Central memory CD8-positive, alpha-beta T cell (primary cell): ENCODE data around the gene SPRR2A.

Experiments used
- ATAC-seq: fragments of 150-1000 bp; cut with Tn5 transposase; replicated peaks from 2 replicates; pipeline ENCODE4 v1.10.0; 2022; ENCODE audit warnings: mild to moderate bottlenecking, moderate FRiP score, moderate number of reproducible peaks; ENCODE audit not compliant: poor library complexity, severe bottlenecking; ENCODE audit errors: extremely low read depth
- DNase-seq, 2 donors: peaks; one replicate each; pipeline ENCODE4 v3.0.0; 2021; ENCODE audit warnings: low spot score in 2 of 2
- H3K27ac Mint-ChIP-seq: one replicate; pipeline ENCODE4 v1.8.0; 2022; ENCODE audit warnings: low read depth, mild to moderate bottlenecking, moderate library complexity, mixed read lengths
- H3K27me3 Mint-ChIP-seq: one replicate; pipeline ENCODE4 v1.8.0; 2022; ENCODE audit warnings: mixed read lengths
- H3K36me3 Mint-ChIP-seq: one replicate; pipeline ENCODE4 v1.8.0; 2022; ENCODE audit warnings: mild to moderate bottlenecking, moderate library complexity, mixed read lengths; ENCODE audit not compliant: insufficient read depth
- H3K4me1 Mint-ChIP-seq: one replicate; pipeline ENCODE4 v1.8.0; 2022; ENCODE audit warnings: mixed read lengths
- H3K4me3 Mint-ChIP-seq: one replicate; pipeline ENCODE4 v1.8.0; 2022; ENCODE audit warnings: mild to moderate bottlenecking, moderate library complexity, mixed read lengths
- H3K9me3 Mint-ChIP-seq: one replicate; pipeline ENCODE4 v1.8.0; 2022; ENCODE audit warnings: mixed read lengths

Gene SPRR2A

DNA sequence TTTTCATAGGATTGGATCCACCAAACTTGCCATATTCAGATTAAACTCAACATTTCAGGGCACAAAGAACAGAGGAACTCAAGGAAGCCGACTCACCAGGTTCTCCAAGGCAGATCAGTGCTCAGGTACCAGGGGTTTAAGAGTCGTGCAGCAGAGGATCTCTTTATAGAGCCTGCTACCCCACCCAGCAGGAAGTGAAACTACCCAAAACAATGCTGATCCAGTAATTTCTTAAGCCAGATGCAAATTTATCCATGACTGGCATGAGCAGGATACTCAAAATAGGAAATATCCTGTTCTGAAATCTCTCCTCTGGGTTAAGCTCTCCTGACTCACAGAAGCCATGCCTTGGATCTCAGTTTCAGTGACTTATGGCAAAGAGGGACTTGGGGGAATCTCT, at the start of gene SPRR2A:
Gene SPRR2A, minus strand, starts transcription at position 138 of the 400 bp plus-strand sequence. CDS start 777 bp downstream, outside the sequence.
- Mint-ChIP-seq H3K4me3 (no peak within 1 kb of the TSS), H3K4me1 (no peaks in the 10 kb centered on the region), H3K27me3 (peaks cover 77% of the 10 kb centered on the region), H3K27ac (no peak within 1 kb of the TSS), H3K9me3 (no peaks in the 10 kb centered on the region), H3K36me3 (no peaks in the 10 kb centered on the region)
- no peak for DNase-seq
- ATAC-seq = no peak

DNA sequence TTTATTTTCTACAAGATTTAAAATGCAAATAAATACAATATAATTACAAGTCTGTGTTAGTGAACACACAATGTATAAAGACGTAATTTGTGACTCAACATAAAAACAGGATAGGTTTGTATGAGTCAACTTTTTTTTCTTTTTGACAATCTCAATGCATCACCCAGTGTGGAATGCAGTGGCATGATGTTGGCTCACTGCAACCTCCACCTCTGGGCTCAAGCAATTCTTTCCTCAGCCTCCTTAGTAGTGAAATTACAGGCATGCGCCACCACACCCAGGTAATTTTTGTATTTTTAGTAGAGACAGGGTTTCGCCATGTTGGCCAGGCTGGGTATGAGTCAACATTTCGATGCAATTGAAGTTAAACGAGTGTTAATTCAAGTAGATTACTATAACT, 42.9 kb upstream of the SPRR2A start:
- Mint-ChIP-seq H3K4me1 (no peaks in the 10 kb centered on the region), H3K9me3 (no peaks in the 10 kb centered on the region), H3K4me3 (no peak overlapping the region), H3K27me3 (peaks cover 79% of the 10 kb centered on the region), H3K36me3 (no peaks in the 10 kb centered on the region), H3K27ac (no peak overlapping the region)
- DNase-seq (no peak), ATAC-seq (no peak)

DNA sequence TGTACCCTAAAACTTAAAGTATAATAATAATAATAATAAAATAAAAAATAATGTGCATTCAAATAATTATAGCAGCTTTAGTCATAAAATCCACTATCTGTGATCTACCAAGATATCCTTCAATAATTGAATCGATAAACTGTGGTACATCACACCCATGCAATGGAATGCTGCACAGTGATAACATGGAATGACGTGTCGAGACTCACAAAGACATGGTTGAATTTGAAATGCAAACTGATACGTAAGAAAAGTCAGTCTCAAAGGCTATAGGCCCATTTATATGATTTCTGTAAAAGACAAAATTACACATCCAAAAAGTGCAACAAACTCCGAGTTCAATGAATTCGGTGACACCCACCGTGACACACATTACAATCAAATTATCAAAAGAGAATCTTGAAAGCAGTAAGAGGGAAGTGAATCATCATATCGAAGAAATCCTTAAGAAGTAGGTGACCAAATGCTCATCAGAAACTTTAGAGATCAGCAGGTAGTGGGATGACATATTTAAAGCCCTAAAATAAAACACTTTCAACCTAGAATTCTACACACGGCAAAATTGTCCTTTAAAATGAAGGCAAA, 42.2 kb upstream of the SPRR2A start:
- Mint-ChIP-seq H3K27me3 (peaks cover 79% of the 10 kb centered on the region), H3K27ac (no peak overlapping the region), H3K4me3 (no peak overlapping the region), H3K36me3 (no peaks in the 10 kb centered on the region), H3K4me1 (no peaks in the 10 kb centered on the region), H3K9me3 (no peaks in the 10 kb centered on the region)
- DNase-seq = no peak
- ATAC-seq = no peak

DNA sequence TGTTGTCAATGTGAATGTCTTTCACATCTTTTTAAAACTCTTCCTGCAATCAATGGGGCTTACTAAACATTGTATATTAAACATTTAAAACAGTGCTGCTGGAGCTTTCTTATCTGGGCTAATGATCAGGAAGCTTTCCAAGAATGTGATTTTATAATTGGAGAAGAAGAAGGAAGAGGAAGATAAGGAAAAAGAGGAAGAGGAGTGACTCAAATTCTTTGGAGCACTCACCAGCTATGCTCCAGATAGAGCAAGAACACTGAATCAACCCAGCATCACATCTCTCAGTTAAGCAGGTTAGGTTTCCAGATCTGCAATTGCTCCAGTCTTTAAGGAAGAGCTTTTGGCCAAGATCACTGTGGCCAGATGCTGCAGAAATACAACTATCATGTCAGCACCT, 38.5 kb upstream of the SPRR2A start:
- Mint-ChIP-seq H3K27ac (no peak overlapping the region), H3K9me3 (no peaks in the 10 kb centered on the region), H3K4me3 (no peak overlapping the region), H3K27me3 (peaks cover 60% of the 10 kb centered on the region), H3K36me3 (no peaks in the 10 kb centered on the region), H3K4me1 (no peaks in the 10 kb centered on the region)
- DNase-seq (no peak), ATAC-seq (no peak)

DNA sequence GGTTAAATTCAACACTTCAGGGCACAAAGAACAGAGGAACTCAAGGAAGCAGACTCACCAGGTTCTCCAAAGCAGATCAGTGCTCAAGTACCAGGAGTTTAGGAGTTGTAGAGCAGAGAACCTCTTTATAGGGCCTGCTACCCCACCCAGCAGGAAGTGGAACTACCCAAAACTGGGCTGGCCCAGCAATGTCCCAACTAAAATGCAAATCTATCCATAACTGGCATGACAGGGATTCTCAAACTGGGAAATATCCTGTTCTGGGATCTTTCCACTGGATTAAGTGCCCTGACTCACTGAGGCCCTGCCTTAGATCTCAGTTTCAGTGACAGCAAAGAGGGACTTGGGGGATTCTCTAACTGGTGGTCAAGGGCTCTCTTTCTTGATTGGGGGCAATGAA, 37.1 kb upstream of the SPRR2A start, which contains the start of gene SPRR2E:
Gene SPRR2E, minus strand, starts transcription at position 101 of the 400 bp plus-strand sequence. CDS start 775 bp downstream, outside the sequence.
- Mint-ChIP-seq H3K27me3 (peaks cover 66% of the 10 kb centered on the region), H3K4me3 (no peak within 1 kb of the TSS), H3K4me1 (no peaks in the 10 kb centered on the region), H3K9me3 (no peaks in the 10 kb centered on the region), H3K27ac (no peak within 1 kb of the TSS), H3K36me3 (no peaks in the 10 kb centered on the region)
- no peak for DNase-seq
- no peak for ATAC-seq

DNA sequence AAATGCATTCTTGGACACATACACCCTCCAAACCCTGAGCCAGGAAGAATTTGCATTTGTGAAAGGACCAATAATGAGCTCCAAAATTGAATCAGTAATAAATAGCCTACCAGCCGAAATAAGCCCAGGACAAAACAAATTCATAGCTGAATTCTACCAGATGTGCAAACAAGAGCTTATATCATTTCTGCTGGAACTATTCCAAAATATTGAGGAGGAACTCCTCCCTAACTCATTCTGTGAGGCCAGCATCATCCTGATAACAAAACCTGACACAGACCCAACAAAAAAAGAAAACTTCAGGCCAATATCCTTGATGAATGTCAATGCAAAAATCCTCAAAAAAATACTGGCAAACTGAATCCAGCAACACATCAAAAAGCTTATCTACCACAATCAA, 30.3 kb upstream of the SPRR2A start:
- Mint-ChIP-seq H3K27ac (no peak overlapping the region), H3K27me3 (peaks cover 70% of the 10 kb centered on the region), H3K4me1 (no peaks in the 10 kb centered on the region), H3K36me3 (no peaks in the 10 kb centered on the region), H3K4me3 (no peak overlapping the region), H3K9me3 (no peaks in the 10 kb centered on the region)
- DNase-seq = no peak
- no peak for ATAC-seq

DNA sequence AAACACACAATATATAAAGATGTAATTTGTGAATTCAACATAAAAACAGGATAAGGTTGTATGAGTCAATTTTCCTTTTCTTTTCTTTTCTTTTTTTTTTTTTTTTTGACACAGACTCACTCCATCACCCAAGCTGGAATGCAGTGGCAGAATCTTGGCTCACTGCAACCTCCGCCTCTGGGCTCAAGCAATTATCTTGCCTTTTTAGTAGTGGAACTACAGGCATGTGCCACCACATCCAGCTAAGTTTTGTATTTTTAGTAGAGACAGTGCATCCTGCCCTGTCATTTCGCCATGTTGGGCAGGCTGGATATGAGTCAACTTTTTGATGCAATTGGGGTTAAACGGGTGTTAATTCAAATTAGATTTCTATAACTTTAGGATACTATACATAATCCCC, 24.4 kb upstream of the SPRR2A start:
- H3K36me3 Mint-ChIP-seq = no peaks in the 10 kb centered on the region
- DNase-seq (no peak), ATAC-seq (no peak)
- no peaks in the 10 kb centered on the region for H3K4me1 Mint-ChIP-seq
- H3K27me3 Mint-ChIP-seq = peaks cover 58% of the 10 kb centered on the region
- H3K4me3 Mint-ChIP-seq = no peak overlapping the region
- H3K27ac Mint-ChIP-seq = no peak overlapping the region
- H3K9me3 Mint-ChIP-seq = peaks cover 6% of the 10 kb centered on the region

DNA sequence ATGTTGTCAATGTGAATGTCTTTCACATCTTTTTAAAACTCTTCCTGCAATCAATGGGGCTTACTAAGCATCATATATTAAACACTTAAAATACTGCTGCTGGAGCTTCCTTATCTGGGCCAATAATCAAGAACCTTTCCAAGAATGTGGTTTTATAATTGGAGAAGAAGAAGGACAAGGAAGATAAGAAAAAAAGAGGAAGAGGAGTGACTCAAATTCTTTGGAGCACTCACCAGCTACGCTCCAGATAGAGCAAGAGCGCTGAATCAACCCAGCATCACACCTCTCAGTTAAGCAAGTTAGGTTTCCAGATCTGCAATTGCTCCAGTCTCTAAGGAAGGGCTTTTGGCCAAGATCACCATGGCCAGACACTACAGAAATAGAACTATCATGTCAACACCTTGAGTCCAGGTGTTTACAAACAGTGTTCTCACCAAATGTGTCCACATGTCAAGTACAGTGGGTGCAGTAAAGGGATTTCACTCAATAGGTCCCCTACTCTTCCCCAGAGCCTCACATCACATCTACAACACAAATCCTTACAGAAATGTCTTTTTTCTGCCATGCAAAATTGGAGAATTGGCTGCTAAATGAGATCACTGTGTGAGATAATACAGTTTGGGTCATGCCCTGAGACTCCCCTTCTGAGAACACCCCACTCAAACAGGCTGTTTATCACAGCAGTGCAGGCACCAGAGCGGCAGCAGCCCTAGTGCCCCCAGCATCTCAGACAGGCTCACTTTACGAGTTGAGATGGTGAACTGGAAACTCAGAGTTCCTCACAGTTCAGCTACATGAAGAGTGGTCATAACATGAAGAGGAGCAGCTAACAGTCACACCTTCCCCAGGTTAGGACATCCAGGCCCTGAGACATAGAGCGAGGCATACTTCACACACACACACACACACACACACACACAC, 15.8 kb upstream of the SPRR2A start:
- DNase-seq = no peak
- no peak for ATAC-seq
- H3K4me1 Mint-ChIP-seq = no peaks in the 10 kb centered on the region
- H3K36me3 Mint-ChIP-seq = no peaks in the 10 kb centered on the region
- no peak overlapping the region for H3K27ac Mint-ChIP-seq
- H3K9me3 Mint-ChIP-seq = no peaks in the 10 kb centered on the region
- no peak overlapping the region for H3K4me3 Mint-ChIP-seq
- H3K27me3 Mint-ChIP-seq = peaks cover 28% of the 10 kb centered on the region

DNA sequence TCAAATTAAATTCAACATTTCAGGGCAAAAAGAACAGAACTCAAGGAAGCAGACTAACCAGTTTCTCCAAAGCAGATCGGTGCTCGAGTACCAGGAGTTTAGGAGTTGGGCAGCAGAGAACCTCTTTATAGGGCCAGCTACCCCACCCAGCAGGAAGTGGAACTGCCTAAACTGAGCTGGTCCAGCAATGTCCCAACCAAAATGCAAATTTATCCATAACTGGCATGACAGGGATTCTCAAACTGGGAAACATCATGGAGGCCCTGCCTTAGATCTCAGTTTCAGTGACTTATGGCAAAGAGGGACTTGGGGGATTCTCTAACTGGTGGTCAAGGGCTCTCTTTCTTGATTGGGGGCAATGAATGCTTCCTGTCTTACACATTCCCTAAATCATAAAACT, 14.2 kb upstream of the SPRR2A start, which contains the start of gene SPRR2B:
Gene SPRR2B, minus strand, starts transcription at position 101 of the 400 bp plus-strand sequence. CDS start 772 bp downstream, outside the sequence.
- no peaks in the 10 kb centered on the region for H3K4me1 Mint-ChIP-seq
- ATAC-seq (no peak), DNase-seq (no peak)
- H3K27me3 Mint-ChIP-seq = peaks cover 36% of the 10 kb centered on the region
- no peak within 1 kb of the TSS for H3K4me3 Mint-ChIP-seq
- no peaks in the 10 kb centered on the region for H3K9me3 Mint-ChIP-seq
- H3K36me3 Mint-ChIP-seq = no peaks in the 10 kb centered on the region
- H3K27ac Mint-ChIP-seq = no peak within 1 kb of the TSS

DNA sequence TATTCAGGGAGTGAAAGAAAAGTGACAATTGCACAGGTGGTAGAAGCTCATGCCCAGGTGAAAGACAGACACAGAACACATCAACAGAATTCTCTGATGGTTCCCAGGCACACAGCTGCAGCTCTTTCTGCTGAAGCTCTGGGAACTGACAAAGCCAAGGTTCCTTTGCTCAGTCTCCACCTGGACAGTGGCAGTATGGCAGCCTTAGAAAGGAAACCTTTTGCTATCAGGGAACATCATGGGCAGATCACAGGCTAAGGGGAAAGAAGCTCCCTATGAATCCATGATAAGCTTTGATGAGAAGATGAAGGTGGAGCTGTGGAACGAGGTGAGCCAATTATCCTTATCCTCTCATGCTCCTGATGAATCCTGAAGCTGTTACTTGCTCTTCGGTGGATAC, 12.9 kb upstream of the SPRR2A start:
- ATAC-seq = no peak
- Mint-ChIP-seq H3K27me3 (peaks cover 47% of the 10 kb centered on the region), H3K9me3 (no peaks in the 10 kb centered on the region), H3K36me3 (no peaks in the 10 kb centered on the region), H3K4me3 (no peak overlapping the region), H3K27ac (no peak overlapping the region), H3K4me1 (no peaks in the 10 kb centered on the region)
- DNase-seq = no peak

DNA sequence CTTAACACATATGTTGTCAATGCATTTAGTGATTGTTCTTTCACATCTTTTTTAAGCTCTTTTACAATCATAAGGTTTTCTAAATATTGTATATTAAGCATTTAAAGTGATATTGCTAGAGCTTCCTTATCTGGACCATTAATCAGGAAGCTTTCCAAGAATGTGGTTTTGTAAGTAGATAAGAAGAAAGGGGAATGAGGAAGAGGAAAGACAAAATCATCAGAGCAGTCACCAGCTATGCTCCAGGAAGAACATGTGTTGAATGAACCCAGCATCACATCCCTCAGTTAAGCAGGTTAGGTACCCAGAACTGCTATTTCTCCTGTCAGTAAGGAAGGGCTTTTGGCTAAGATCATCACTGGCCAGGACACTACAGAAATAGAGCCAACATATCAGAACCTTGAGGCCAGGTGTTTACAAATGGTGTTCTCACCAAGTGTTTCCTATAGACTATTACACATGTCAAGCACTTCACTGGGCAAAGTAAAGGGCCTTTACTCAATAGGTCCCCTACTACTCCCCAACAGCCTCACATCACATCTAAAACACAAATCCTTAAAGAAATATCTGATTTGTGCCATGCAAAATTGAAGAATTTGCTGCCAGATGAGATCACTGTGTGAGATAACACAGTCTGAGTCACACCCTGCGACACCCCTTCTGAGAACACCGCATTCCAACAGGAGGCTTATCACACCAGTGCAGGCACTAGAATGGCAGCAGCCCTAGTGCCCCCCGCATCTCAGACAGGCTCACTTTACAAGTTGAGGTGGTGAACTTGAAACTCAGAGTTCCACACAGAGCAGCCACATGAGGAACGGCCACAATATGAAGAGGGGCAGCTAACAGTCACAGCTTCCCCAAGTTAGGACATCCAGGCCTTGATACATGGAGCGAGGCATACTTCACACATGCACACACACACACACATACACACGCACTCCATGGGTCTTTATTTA, 1.8 kb upstream of the SPRR2A start:
- DNase-seq = no peak
- peaks cover 70% of the 10 kb centered on the region for H3K27me3 Mint-ChIP-seq

DNA sequence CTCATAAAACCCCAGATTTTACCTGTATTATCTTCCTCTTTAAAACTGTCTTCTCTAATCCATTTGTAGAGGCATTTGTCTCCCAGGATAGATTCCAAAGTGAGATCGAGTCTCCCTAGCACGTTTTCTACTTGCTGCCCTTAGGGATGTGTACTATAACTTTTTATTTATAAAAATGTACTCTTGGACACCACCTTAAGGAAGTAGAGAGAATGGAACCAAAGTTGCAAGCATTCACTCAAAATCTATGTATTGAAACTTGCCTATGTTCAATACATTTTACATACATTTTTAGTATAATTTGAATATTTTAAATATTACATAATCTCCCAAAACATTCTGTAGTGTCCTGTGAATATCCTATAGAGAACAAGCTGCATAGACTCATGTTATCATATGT, 842 bp upstream of the SPRR2A start:
- ATAC-seq = no peak
- H3K27me3 Mint-ChIP-seq = peaks cover 72% of the 10 kb centered on the region
- H3K27ac Mint-ChIP-seq = no peak overlapping the region
- no peaks in the 10 kb centered on the region for H3K9me3 Mint-ChIP-seq
- DNase-seq = no peak
- H3K4me3 Mint-ChIP-seq = no peak overlapping the region
- no peaks in the 10 kb centered on the region for H3K4me1 Mint-ChIP-seq
- no peaks in the 10 kb centered on the region for H3K36me3 Mint-ChIP-seq

More for the DNA sequence above, 1.8 kb upstream of the SPRR2A start:
- Mint-ChIP-seq H3K4me3 (no peak overlapping the region), H3K4me1 (no peaks in the 10 kb centered on the region), H3K27ac (no peak overlapping the region), H3K9me3 (no peaks in the 10 kb centered on the region), H3K36me3 (no peaks in the 10 kb centered on the region)
- ATAC-seq = no peak
